SK-N-SH (cell line): Measurements from ENCODE around the gene EMC7. TPM values are rescaled to one million over a fixed set of nuclear protein-coding genes. Genes with fewer than 3 reads are reported as not detected.

Source experiments
- CTCF ChIA-PET: fragments of 300-600, 350-600 bp; formaldehyde crosslinking; extraction: SDS; loops from one replicate; lab custom pipeline; 2021; lab: Yijun Ruan, JAX
- POLR2A ChIA-PET: fragments of 350-600 bp; sonication (Branson Sonifier 250); formaldehyde crosslinking; extraction: SDS; loops from one replicate; lab custom pipeline; 2020; ENCODE audit warnings: antibody characterized with exemption, inconsistent platforms; lab: Yijun Ruan, JAX
- DNase-seq: peaks from one replicate; pipeline ENCODE4 v3.0.0; 2012
- H2AFZ ChIP-seq: fragments of 200-600 bp; sonication (generic); 2 replicates; pipeline ENCODE4 v1.8.1; 2016; ENCODE audit warnings: antibody characterized with exemption, mild to moderate bottlenecking, low read depth
- H3F3A ChIP-seq: fragments of 200-600 bp; sonication (generic); replicated peaks from 2 replicates; pipeline ENCODE3; 2016; ENCODE audit warnings: antibody characterized with exemption, mild to moderate bottlenecking; ENCODE audit not compliant: insufficient read depth
- H3K27ac ChIP-seq, 2 experiments: fragments of 200-500 bp in 1 of 2; fragments of 200-600 bp in 1 of 2; sonication (Bioruptor generic) in 1 of 2; sonication (generic), shearing (Covaris generic) in 1 of 2; 2 replicates each; pipeline versions ENCODE4 v1.5.1 to v1.6.1; 2014 to 2016; ENCODE audit warnings: low read depth in 2 of 2, inconsistent platforms in 1 of 2, low read length in 1 of 2, mild to moderate bottlenecking in 1 of 2, mixed read lengths in 1 of 2
- H3K27me3 ChIP-seq: fragments of 200-600 bp; sonication (generic), shearing (Covaris generic); 2 replicates; pipeline ENCODE4 v1.6.1; 2016; ENCODE audit warnings: mixed run types; ENCODE audit not compliant: insufficient read depth
- H3K36me3 ChIP-seq, 2 experiments: fragments of 200-500 bp in 1 of 2; fragments of 200-600 bp in 1 of 2; sonication (Bioruptor generic) in 1 of 2; sonication (generic) in 1 of 2; replicated peaks in 1 of 2; 2 replicates each; pipeline versions ENCODE3 to v1.5.1; 2014 to 2016; ENCODE audit warnings: low read length in 1 of 2, mild to moderate bottlenecking in 1 of 2; ENCODE audit not compliant: insufficient read depth in 2 of 2, control insufficient read depth in 1 of 2
- H3K4me1 ChIP-seq, 2 experiments: fragments of 200-500 bp in 1 of 2; fragments of 200-600 bp in 1 of 2; sonication (Bioruptor generic) in 1 of 2; sonication (generic), shearing (Covaris generic) in 1 of 2; 2 replicates each; pipeline versions ENCODE4 v1.5.1 to v1.6.1; 2014 to 2016; ENCODE audit warnings: low read depth in 1 of 2, low read length in 1 of 2, mixed run types in 1 of 2; ENCODE audit not compliant: insufficient read depth in 2 of 2, control insufficient read depth in 1 of 2
- H3K4me2 ChIP-seq: fragments of 200-600 bp; sonication (generic), shearing (Covaris generic); 2 replicates; pipeline ENCODE4 v1.6.1; 2017; ENCODE audit warnings: mixed run types
- H3K4me3 ChIP-seq, 2 experiments: fragments of 200-500 bp in 1 of 2; fragments of 200-600 bp in 1 of 2; sonication (Bioruptor generic) in 1 of 2; sonication (generic), shearing (Covaris generic) in 1 of 2; 2 replicates each; pipeline versions ENCODE4 v1.5.1 to v1.8.1; 2014 to 2016; ENCODE audit warnings: low read depth in 2 of 2, inconsistent platforms in 1 of 2, low read length in 1 of 2, mild to moderate bottlenecking in 1 of 2, mixed read lengths in 1 of 2, moderate library complexity in 1 of 2
- H3K79me2 ChIP-seq: fragments of 200-600 bp; sonication (generic); 2 replicates; pipeline ENCODE4 v1.8.1; 2017; ENCODE audit warnings: mild to moderate bottlenecking; ENCODE audit not compliant: insufficient read depth
- H3K9ac ChIP-seq: fragments of 200-600 bp; sonication (generic); 2 replicates; pipeline ENCODE4 v1.6.1; 2017; ENCODE audit warnings: mixed run types
- H3K9me2 ChIP-seq: fragments of 200-600 bp; sonication (generic); 2 replicates; pipeline ENCODE4 v1.6.1; 2017; ENCODE audit warnings: mixed run types
- H3K9me3 ChIP-seq: fragments of 200-600 bp; sonication (generic); 2 replicates; pipeline ENCODE4 v1.6.1; 2017; ENCODE audit warnings: mixed run types, mild to moderate bottlenecking, moderate library complexity
- H4K20me1 ChIP-seq: fragments of 200-600 bp; sonication (generic); 2 replicates; pipeline ENCODE4 v1.6.1; 2017; ENCODE audit warnings: mild to moderate bottlenecking, mixed run types; ENCODE audit not compliant: insufficient read depth
- ELF1 ChIP-seq: IDR thresholded peaks from 2 replicates; pipeline ENCODE4 v1.4.0; 2012
- EP300 ChIP-seq, 2 experiments: IDR thresholded peaks; 2 replicates each; pipeline versions ENCODE4 v1.4.0 to v1.6.1; 2012; ENCODE audit warnings: borderline replicate concordance in 1 of 2, low read depth in 1 of 2, low read length in 1 of 2
- FOXJ3 ChIP-seq: sonication (generic); formaldehyde crosslinking; IDR thresholded peaks from 2 replicates; pipeline ENCODE4 v1.5.1; 2020; ENCODE audit warnings: mild to moderate bottlenecking, missing genetic modification reagents
- GABPA ChIP-seq: IDR thresholded peaks from 2 replicates; pipeline ENCODE4 v1.4.0; 2012; ENCODE audit warnings: low read depth, mild to moderate bottlenecking
- GATA2 ChIP-seq: sonication (generic); formaldehyde crosslinking; IDR thresholded peaks from 2 replicates; pipeline ENCODE4 v1.5.0; 2020; ENCODE audit warnings: mild to moderate bottlenecking, missing genetic modification reagents
- MEF2A ChIP-seq: IDR thresholded peaks from 2 replicates; pipeline ENCODE4 v1.4.0; 2012; ENCODE audit warnings: low read depth, borderline replicate concordance
- MXI1 ChIP-seq: IDR thresholded peaks from 2 replicates; pipeline ENCODE4 v1.6.1; 2012; ENCODE audit warnings: mild to moderate bottlenecking, low read depth, low read length, improper control_type of control experiment
- NRF1 ChIP-seq: IDR thresholded peaks from 2 replicates; pipeline ENCODE4 v1.6.1; 2012; ENCODE audit warnings: low read depth, mild to moderate bottlenecking, low read length
- RCOR1 ChIP-seq: fragments of 150-350 bp; IDR thresholded peaks from 2 replicates; pipeline ENCODE4 v1.6.1; 2017; ENCODE audit warnings: antibody characterized with exemption, low read length
- REST ChIP-seq: IDR thresholded peaks from 2 replicates; pipeline ENCODE4 v1.6.1; 2012; ENCODE audit warnings: mild to moderate bottlenecking, low read depth, low read length, moderate library complexity
- RXRA ChIP-seq: IDR thresholded peaks from 2 replicates; pipeline ENCODE4 v1.4.0; 2012; ENCODE audit warnings: low read depth, mild to moderate bottlenecking, borderline replicate concordance
- TEAD4 ChIP-seq: IDR thresholded peaks from 2 replicates; pipeline ENCODE4 v1.4.0; 2012; ENCODE audit warnings: mild to moderate bottlenecking, borderline replicate concordance; ENCODE audit not compliant: insufficient read depth
- YY1 ChIP-seq: IDR thresholded peaks from 2 replicates; pipeline ENCODE4 v1.4.0; 2012; ENCODE audit warnings: low read depth, mild to moderate bottlenecking
- WGBS: methylation state at CpG from one replicate; pipeline ENCODE4 v1.1.6; 2017; ENCODE audit warnings: low lambda C conversion rate; 5-methylcytosine and 5-hydroxymethylcytosine counted together
- polyA plus RNA-seq, 3 experiments: library from polyadenylated mRNA; depleted of rRNA; stranded (reverse); fragments of >200 nt; gene quantifications; 2 replicates each; pipeline ENCODE4 v1.2.3, GENCODE V29; 2012
- TF ChIP-seq, protein P1 (sequence below): IDR thresholded peaks from 2 replicates; pipeline ENCODE4 v1.4.0; 2012; ENCODE audit warnings: low read depth, borderline replicate concordance
- TF ChIP-seq, protein P2 (sequence below): fragments of 150-350 bp; IDR thresholded peaks from 2 replicates; pipeline ENCODE4 v1.6.1; 2016; ENCODE audit warnings: mild to moderate bottlenecking, low read depth, low read length
- TF ChIP-seq, protein P3 (sequence below): IDR thresholded peaks from 2 replicates; pipeline ENCODE4 v1.4.0; 2012; ENCODE audit warnings: low read depth, borderline replicate concordance
- TF ChIP-seq, protein P4 (sequence below): IDR thresholded peaks from 2 replicates; pipeline ENCODE4; 2012

EMC7 gene
- polyA plus RNA-seq, 1 of the 3 experiments (the other 2 are of a cell fraction) = 92.3 TPM

DNA sequence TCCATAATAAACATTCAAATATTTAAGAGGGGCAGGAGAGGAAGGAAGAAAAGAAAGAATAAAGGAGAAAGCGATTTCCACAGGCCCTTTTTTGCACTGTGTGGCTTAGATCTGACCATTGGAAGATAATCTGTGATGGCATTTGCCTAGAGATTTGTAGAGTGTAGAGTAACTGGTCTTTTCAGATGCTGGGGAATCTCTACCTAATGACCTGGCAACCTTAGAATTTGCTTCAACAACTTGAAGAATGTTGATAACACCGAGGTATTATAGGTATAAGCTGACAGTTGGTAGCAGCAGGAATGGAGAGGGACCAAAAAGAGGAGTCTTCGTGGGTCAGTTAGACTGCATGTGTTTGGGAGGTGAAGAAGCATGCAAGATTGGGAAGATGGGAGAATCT, 41.7 kb downstream of the EMC7 start:
- Histone ChIP-seq H2AFZ (no peak overlapping the region), H3K4me2 (no peak overlapping the region), H3K9me3 (no peaks in the 10 kb centered on the region), H3F3A (peaks cover 12% of the 10 kb centered on the region), H3K27ac (no peak overlapping the region), H3K79me2 (no peaks in the 10 kb centered on the region), H3K9me2 (no peaks in the 10 kb centered on the region), H3K27me3 (no peaks in the 10 kb centered on the region), H3K9ac (no peak overlapping the region), H3K4me1 (peaks cover 0 to 9% of the 10 kb centered on the region in 2 experiments; a peak in 1 of 4 replicates), H3K4me3 (no peak overlapping the region), H3K36me3 (no peaks in the 10 kb centered on the region), H4K20me1 (no peaks in the 10 kb centered on the region)
- ChIA-PET POLR2A (no interaction called here), CTCF (interaction anchor here (1.4 to 1.6 kb wide), 2 partner anchors 9 to 12 kb away, joined by 3 to 6 read pairs; no protein-coding TSS in a partner anchor)
- WGBS = 44% methylated on average over 3 of the region's 3 CpGs
- no peak for DNase-seq
- TF ChIP-seq YY1 (no peak), RXRA (no peak), TEAD4 (no peak), FOXJ3 (CRISPR knock-in tag) (no peak), EP300 (IDR thresholded peaks at IDR 0.05; ENCODE audit: borderline replicate concordance in 1 of 2, low read depth in 1 of 2, low read length in 1 of 2) (no peak), GABPA (no peak), REST (no peak), GATA2 (CRISPR knock-in tag) (no peak), MXI1 (no peak), NRF1 (no peak), RCOR1 (no peak), ELF1 (no peak), MEF2A (no peak)
- TF ChIP-seq, protein P1, sequence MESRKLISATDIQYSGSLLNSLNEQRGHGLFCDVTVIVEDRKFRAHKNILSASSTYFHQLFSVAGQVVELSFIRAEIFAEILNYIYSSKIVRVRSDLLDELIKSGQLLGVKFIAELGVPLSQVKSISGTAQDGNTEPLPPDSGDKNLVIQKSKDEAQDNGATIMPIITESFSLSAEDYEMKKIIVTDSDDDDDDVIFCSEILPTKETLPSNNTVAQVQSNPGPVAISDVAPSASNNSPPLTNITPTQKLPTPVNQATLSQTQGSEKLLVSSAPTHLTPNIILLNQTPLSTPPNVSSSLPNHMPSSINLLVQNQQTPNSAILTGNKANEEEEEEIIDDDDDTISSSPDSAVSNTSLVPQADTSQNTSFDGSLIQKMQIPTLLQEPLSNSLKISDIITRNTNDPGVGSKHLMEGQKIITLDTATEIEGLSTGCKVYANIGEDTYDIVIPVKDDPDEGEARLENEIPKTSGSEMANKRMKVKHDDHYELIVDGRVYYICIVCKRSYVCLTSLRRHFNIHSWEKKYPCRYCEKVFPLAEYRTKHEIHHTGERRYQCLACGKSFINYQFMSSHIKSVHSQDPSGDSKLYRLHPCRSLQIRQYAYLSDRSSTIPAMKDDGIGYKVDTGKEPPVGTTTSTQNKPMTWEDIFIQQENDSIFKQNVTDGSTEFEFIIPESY = no peak
- TF ChIP-seq, protein P2, sequence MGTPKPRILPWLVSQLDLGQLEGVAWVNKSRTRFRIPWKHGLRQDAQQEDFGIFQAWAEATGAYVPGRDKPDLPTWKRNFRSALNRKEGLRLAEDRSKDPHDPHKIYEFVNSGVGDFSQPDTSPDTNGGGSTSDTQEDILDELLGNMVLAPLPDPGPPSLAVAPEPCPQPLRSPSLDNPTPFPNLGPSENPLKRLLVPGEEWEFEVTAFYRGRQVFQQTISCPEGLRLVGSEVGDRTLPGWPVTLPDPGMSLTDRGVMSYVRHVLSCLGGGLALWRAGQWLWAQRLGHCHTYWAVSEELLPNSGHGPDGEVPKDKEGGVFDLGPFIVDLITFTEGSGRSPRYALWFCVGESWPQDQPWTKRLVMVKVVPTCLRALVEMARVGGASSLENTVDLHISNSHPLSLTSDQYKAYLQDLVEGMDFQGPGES = no peak
- TF ChIP-seq, protein P3, sequence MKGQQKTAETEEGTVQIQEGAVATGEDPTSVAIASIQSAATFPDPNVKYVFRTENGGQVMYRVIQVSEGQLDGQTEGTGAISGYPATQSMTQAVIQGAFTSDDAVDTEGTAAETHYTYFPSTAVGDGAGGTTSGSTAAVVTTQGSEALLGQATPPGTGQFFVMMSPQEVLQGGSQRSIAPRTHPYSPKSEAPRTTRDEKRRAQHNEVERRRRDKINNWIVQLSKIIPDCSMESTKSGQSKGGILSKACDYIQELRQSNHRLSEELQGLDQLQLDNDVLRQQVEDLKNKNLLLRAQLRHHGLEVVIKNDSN = no peak
- TF ChIP-seq, protein P4, sequence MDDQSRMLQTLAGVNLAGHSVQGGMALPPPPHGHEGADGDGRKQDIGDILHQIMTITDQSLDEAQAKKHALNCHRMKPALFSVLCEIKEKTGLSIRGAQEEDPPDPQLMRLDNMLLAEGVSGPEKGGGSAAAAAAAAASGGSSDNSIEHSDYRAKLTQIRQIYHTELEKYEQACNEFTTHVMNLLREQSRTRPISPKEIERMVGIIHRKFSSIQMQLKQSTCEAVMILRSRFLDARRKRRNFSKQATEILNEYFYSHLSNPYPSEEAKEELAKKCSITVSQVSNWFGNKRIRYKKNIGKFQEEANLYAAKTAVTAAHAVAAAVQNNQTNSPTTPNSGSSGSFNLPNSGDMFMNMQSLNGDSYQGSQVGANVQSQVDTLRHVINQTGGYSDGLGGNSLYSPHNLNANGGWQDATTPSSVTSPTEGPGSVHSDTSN = no peak
